HCT116 (cell line): ENCODE results near the gene BMP2K. TPM values are rescaled to one million over a fixed set of nuclear protein-coding genes. Genes with fewer than 3 reads are reported as not detected.

Experiments
- ATAC-seq: fragments of 200-7000 bp; cut with Tn5 transposase; 2 replicates; pipeline ENCODE4 v1.9.1; 2020; ENCODE audit warnings: mild to moderate bottlenecking, moderate library complexity
- BruUV-seq: library from RNA; stranded (reverse); fragments of 400-500 nt; replicated peaks from 2 replicates; lab custom pipeline; 2021; lab: Mats Ljungman, UMichigan
- CTCF ChIA-PET: fragments of 300-600 bp; sonication (Branson Sonifier 250); formaldehyde crosslinking; loops from one replicate; lab custom pipeline; 2021; ENCODE audit warnings: antibody characterized with exemption; lab: Charles Lee
- POLR2A ChIA-PET: fragments of 300-600, 350-600 bp; sonication (Branson Sonifier 250); formaldehyde crosslinking; loops from one replicate; lab custom pipeline; 2021; ENCODE audit warnings: antibody characterized with exemption; lab: Charles Lee
- RAD21 ChIA-PET, 2 experiments: fragments of 300-600 bp; sonication (Branson Sonifier 250); formaldehyde crosslinking; loops; one replicate each; lab custom pipeline; 2023; ENCODE audit warnings: low total read pairs in 2 of 2; ENCODE audit not compliant: uncharacterized antibody in 2 of 2, unreplicated experiment in 2 of 2, low non-redundant PET in 1 of 2; lab: Charles Lee
- DNase-seq: peaks from one replicate; pipeline ENCODE4 v3.0.0-alpha.2; 2010; ENCODE audit warnings: low read depth, low spot score
- H2AFZ ChIP-seq: fragments of 200-600 bp; shearing (Covaris generic), sonication (generic); 2 replicates; pipeline ENCODE4 v1.6.1; 2017; ENCODE audit warnings: low read depth, mixed run types, mixed read lengths, antibody characterized with exemption, low read length; ENCODE audit not compliant: poor library complexity, severe bottlenecking
- H3K27ac ChIP-seq: 2 replicates; pipeline ENCODE4 v1.5.1; 2012; ENCODE audit warnings: low read depth, low read length
- H3K27me3 ChIP-seq: fragments of 200-600 bp; sonication (generic); 2 replicates; pipeline ENCODE4 v1.6.1; 2016; ENCODE audit warnings: mixed run types, low read length, mixed read lengths; ENCODE audit not compliant: insufficient read depth
- H3K36me3 ChIP-seq, 2 experiments: fragments of 200-500 bp in 1 of 2; fragments of 200-600 bp in 1 of 2; sonication (Bioruptor generic) in 1 of 2; sonication (generic) in 1 of 2; 2 replicates each; pipeline versions ENCODE4 v1.5.1 to v1.6.1; 2014 to 2016; ENCODE audit warnings: low read length in 2 of 2, inconsistent platforms in 1 of 2, mixed read lengths in 1 of 2, mixed run types in 1 of 2; ENCODE audit not compliant: insufficient read depth in 2 of 2, control insufficient read depth in 1 of 2
- H3K4me1 ChIP-seq, 2 experiments: fragments of 200-600 bp in 1 of 2; sonication (generic) in 1 of 2; 2 replicates each; pipeline versions ENCODE4 v1.5.1 to v1.6.1; 2012 to 2017; ENCODE audit warnings: low read length in 2 of 2, inconsistent platforms in 1 of 2, mild to moderate bottlenecking in 1 of 2, mixed read lengths in 1 of 2, mixed run types in 1 of 2, moderate library complexity in 1 of 2; ENCODE audit not compliant: insufficient read depth in 2 of 2, control insufficient read depth in 1 of 2
- H3K4me2 ChIP-seq: fragments of 200-600 bp; sonication (generic); 2 replicates; pipeline ENCODE4 v1.6.1; 2017; ENCODE audit warnings: mixed run types, low read length, mixed read lengths
- H3K4me3 ChIP-seq, 2 experiments: fragments of 200-600 bp in 1 of 2; sonication (generic) in 1 of 2; replicated peaks in 1 of 2; 2 replicates each; pipeline ENCODE4 v1.5.1; 2011 to 2016; ENCODE audit warnings: low read length in 2 of 2, control low read depth in 1 of 2, low read depth in 1 of 2, mild to moderate bottlenecking in 1 of 2, mixed read lengths in 1 of 2, mixed run types in 1 of 2
- H3K79me2 ChIP-seq: fragments of 200-600 bp; sonication (generic); 2 replicates; pipeline ENCODE4 v1.6.1; 2017; ENCODE audit warnings: mild to moderate bottlenecking, mixed run types, low read length, moderate library complexity, mixed read lengths; ENCODE audit not compliant: insufficient read depth
- H3K9ac ChIP-seq: fragments of 200-600 bp; sonication (generic); 2 replicates; pipeline ENCODE4 v1.6.1; 2016; ENCODE audit warnings: low read length, mixed read lengths
- H3K9me2 ChIP-seq: fragments of 200-600 bp; sonication (generic), shearing (Covaris generic); 2 replicates; pipeline ENCODE4 v1.6.1; 2017; ENCODE audit warnings: mixed run types, mild to moderate bottlenecking, moderate library complexity; ENCODE audit not compliant: insufficient read depth
- H3K9me3 ChIP-seq, 2 experiments: fragments of 200-500 bp in 1 of 2; fragments of 200-600 bp in 1 of 2; sonication (Bioruptor generic) in 1 of 2; sonication (generic) in 1 of 2; 2 replicates each; pipeline ENCODE4 v1.6.1; 2014 to 2017; ENCODE audit warnings: low read length in 2 of 2, mixed read lengths in 2 of 2, inconsistent platforms in 1 of 2, low read depth in 1 of 2, mild to moderate bottlenecking in 1 of 2, mixed run types in 1 of 2, moderate library complexity in 1 of 2; ENCODE audit not compliant: control insufficient read depth in 1 of 2, insufficient read depth in 1 of 2
- H4K20me1 ChIP-seq: fragments of 200-600 bp; sonication (generic), shearing (Covaris generic); 2 replicates; pipeline ENCODE4 v1.6.1; 2017; ENCODE audit warnings: mixed run types, mild to moderate bottlenecking, moderate library complexity; ENCODE audit not compliant: insufficient read depth
- CEBPB ChIP-seq: IDR thresholded peaks from 2 replicates; pipeline ENCODE4 v1.6.1; 2012; ENCODE audit warnings: low read depth
- EZH2 ChIP-seq: fragments of 200-600 bp; sonication (generic); IDR thresholded peaks from 2 replicates; pipeline ENCODE4 v1.6.1; 2017; ENCODE audit warnings: antibody characterized with exemption, mixed run types
- EZH2phosphoT487 ChIP-seq: fragments of 200-600 bp; IDR thresholded peaks from 2 replicates; pipeline ENCODE4 v1.6.1; 2018; ENCODE audit warnings: antibody characterized with exemption, borderline replicate concordance
- FOSL1 ChIP-seq: IDR thresholded peaks from 2 replicates; pipeline ENCODE4 v1.6.1; 2012; ENCODE audit warnings: low read depth
- JUND ChIP-seq: IDR thresholded peaks from 2 replicates; pipeline ENCODE4 v1.6.1; 2012
- POLR2A ChIP-seq: IDR thresholded peaks from 2 replicates; pipeline ENCODE4 v1.7.0; 2011; ENCODE audit warnings: borderline replicate concordance; ENCODE audit not compliant: insufficient read depth, insufficient read length; ENCODE audit errors: extremely low read depth
- RAD21 ChIP-seq: IDR thresholded peaks from 2 replicates; pipeline ENCODE4 v1.6.1; 2012; ENCODE audit warnings: low read depth, mild to moderate bottlenecking
- SIN3A ChIP-seq: IDR thresholded peaks from 2 replicates; pipeline ENCODE4 v1.6.1; 2012; ENCODE audit warnings: low read depth
- SP1 ChIP-seq: IDR thresholded peaks from 2 replicates; pipeline ENCODE4 v1.6.1; 2012; ENCODE audit warnings: low read depth
- SRF ChIP-seq: IDR thresholded peaks from 2 replicates; pipeline ENCODE4 v1.6.1; 2012; ENCODE audit warnings: low read depth
- TCF7L2 ChIP-seq: IDR thresholded peaks from 2 replicates; pipeline ENCODE4 v1.7.0; 2011; ENCODE audit warnings: borderline replicate concordance, inconsistent platforms; ENCODE audit not compliant: insufficient read depth, insufficient read length; ENCODE audit errors: extremely low read depth
- YY1 ChIP-seq: IDR thresholded peaks from 2 replicates; pipeline ENCODE4 v1.6.1; 2011; ENCODE audit warnings: low read length, low read depth, moderate library complexity, mild to moderate bottlenecking; ENCODE audit not compliant: insufficient replicate concordance; ENCODE audit errors: extremely low read depth
- ZFX ChIP-seq: fragments of 450-650 bp; IDR thresholded peaks from 2 replicates; pipeline ENCODE4 v1.6.1; 2017
- ZNF274 ChIP-seq: fragments of 200-500 bp; sonication (Bioruptor generic); IDR thresholded peaks from 2 replicates; pipeline ENCODE4 v1.6.1; 2014; ENCODE audit warnings: mild to moderate bottlenecking, low read depth, low read length, inconsistent platforms
- intact Hi-C: fragments of 100-400 bp; cut with micrococcal nuclease; formaldehyde crosslinking; loops from 2 replicates; pipeline ENCODE4 v1.10.0; 2022
- total RNA-seq: library from RNA; stranded (reverse); gene quantifications from one replicate; pipeline ENCODE4 v1.2.1, GENCODE V29; 2021; ENCODE audit not compliant: unreplicated experiment
- TF ChIP-seq, protein P1 (sequence below), 3 experiments: fragments of 200-600 bp in 1 of 3; sonication (generic) in 1 of 3; IDR thresholded peaks in 2 of 3; conservative IDR thresholded peaks in 1 of 3; 2 replicates each; pipeline ENCODE4 v1.5.1; 2012 to 2017; ENCODE audit warnings: low read depth in 2 of 3, low read length in 2 of 3, antibody characterized with exemption in 1 of 3, borderline replicate concordance in 1 of 3, control low read depth in 1 of 3, mild to moderate bottlenecking in 1 of 3, mixed read lengths in 1 of 3, mixed run types in 1 of 3, moderate library complexity in 1 of 3; ENCODE audit not compliant: insufficient read depth in 1 of 3
- TF ChIP-seq, protein P2 (sequence below): IDR thresholded peaks from 2 replicates; pipeline ENCODE4 v1.6.1; 2012
- TF ChIP-seq, protein P3 (sequence below): IDR thresholded peaks from 2 replicates; pipeline ENCODE4 v1.6.1; 2012; ENCODE audit warnings: low read depth

BMP2K gene
- total RNA-seq, 1 experiment from 2014 or later, result 27.7 TPM

DNA sequence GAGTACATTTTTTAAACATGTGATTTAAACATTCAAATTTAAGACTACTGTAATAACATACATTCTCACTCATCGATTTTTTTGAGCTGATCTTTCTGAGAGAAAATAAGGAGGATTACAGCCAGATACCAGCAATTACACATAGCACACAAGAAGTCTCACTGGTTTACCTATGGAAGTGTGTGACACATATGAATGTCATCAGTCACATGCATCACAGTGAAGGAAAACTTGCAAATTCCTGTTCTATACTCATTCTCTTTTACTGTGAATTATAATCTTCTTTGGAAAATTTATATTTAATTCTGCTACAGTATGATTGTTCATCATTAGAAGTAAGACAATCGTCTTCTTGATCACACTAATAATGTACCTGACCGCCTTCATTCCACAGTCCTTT is 21.3 kb upstream of the BMP2K start:
- ChIA-PET RAD21 (no interaction called here), CTCF (no interaction called here), POLR2A (no interaction called here)
- Histone ChIP-seq H2AFZ (no peak overlapping the region), H3K4me1 (no peaks in the 10 kb centered on the region), H3K27me3 (no peaks in the 10 kb centered on the region), H3K4me3 (no peak overlapping the region), H3K9ac (no peak overlapping the region), H3K36me3 (no peaks in the 10 kb centered on the region), H4K20me1 (no peaks in the 10 kb centered on the region), H3K9me3 (no peaks in the 10 kb centered on the region), H3K27ac (no peak overlapping the region), H3K79me2 (no peaks in the 10 kb centered on the region), H3K9me2 (no peaks in the 10 kb centered on the region), H3K4me2 (no peak overlapping the region)
- no TSS peak for BruUV-seq
- intact Hi-C loops, result no loop called here
- TF ChIP-seq YY1 (no peak), TCF7L2 (no peak)
- ATAC-seq (no peak), DNase-seq (no peak)

DNA sequence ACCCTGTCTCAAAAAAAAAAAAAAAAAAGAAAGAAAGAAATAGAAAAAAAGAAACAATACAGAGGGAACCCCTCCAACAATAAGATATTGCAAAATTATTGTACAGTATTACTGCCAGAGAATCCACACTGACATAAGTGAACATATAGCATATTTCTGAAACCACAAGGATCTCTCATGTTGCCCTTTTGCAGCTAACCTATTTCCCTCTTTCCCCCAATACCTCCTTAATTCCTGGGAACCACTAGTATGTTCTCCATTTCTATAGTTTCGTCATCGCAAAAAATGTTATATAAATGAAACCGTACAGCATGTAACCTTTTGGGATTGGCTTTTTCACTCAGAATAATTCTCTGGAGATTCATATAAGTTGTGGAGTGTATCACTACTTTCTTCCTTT is 20.0 kb upstream of the BMP2K start:
- ATAC-seq (no peak), DNase-seq (no peak)
- H3K9me2 ChIP-seq, result no peaks in the 10 kb centered on the region
- no peak overlapping the region for H2AFZ ChIP-seq
- H3K27me3 ChIP-seq, result no peaks in the 10 kb centered on the region
- CTCF ChIA-PET, result interaction anchor here (1.1 kb wide), 1 partner anchor 9 kb away, joined by 3 read pairs; no protein-coding TSS in a partner anchor
- POLR2A ChIA-PET, result no interaction called here
- H3K36me3 ChIP-seq, result no peaks in the 10 kb centered on the region
- no peaks in the 10 kb centered on the region for H3K9me3 ChIP-seq
- no peak overlapping the region for H3K4me2 ChIP-seq
- RAD21 ChIA-PET, result no interaction called here
- H3K4me3 ChIP-seq, result no peak overlapping the region
- no peaks in the 10 kb centered on the region for H4K20me1 ChIP-seq
- no TSS peak for BruUV-seq
- no peak overlapping the region for H3K9ac ChIP-seq
- intact Hi-C loops, result no loop called here
- H3K27ac ChIP-seq, result no peak overlapping the region
- TF ChIP-seq FOSL1, result no peak
- no peak for TF ChIP-seq EZH2phosphoT487
- TF ChIP-seq RAD21, result no peak
- no peak for TF ChIP-seq EZH2
- TF ChIP-seq, protein P1, sequence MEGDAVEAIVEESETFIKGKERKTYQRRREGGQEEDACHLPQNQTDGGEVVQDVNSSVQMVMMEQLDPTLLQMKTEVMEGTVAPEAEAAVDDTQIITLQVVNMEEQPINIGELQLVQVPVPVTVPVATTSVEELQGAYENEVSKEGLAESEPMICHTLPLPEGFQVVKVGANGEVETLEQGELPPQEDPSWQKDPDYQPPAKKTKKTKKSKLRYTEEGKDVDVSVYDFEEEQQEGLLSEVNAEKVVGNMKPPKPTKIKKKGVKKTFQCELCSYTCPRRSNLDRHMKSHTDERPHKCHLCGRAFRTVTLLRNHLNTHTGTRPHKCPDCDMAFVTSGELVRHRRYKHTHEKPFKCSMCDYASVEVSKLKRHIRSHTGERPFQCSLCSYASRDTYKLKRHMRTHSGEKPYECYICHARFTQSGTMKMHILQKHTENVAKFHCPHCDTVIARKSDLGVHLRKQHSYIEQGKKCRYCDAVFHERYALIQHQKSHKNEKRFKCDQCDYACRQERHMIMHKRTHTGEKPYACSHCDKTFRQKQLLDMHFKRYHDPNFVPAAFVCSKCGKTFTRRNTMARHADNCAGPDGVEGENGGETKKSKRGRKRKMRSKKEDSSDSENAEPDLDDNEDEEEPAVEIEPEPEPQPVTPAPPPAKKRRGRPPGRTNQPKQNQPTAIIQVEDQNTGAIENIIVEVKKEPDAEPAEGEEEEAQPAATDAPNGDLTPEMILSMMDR (IDR thresholded peaks at IDR 0.05 in 2 of 3, conservative IDR thresholded peaks at IDR 0.05 in 1 of 3; ENCODE audit: borderline replicate concordance in 1 of 3, insufficient read depth in 1 of 3, low read depth in 2 of 3, low read length in 2 of 3), result no peak
- no peak for TF ChIP-seq SP1
- TF ChIP-seq YY1, result no peak
- TF ChIP-seq SRF, result no peak
- no peak for TF ChIP-seq CEBPB
- TF ChIP-seq POLR2A, result no peak
- TF ChIP-seq ZNF274, result no peak
- TF ChIP-seq, protein P2, sequence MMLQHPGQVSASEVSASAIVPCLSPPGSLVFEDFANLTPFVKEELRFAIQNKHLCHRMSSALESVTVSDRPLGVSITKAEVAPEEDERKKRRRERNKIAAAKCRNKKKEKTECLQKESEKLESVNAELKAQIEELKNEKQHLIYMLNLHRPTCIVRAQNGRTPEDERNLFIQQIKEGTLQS, result no peak
- TF ChIP-seq ZFX, result no peak
- TF ChIP-seq JUND, result no peak
- TF ChIP-seq SIN3A, result no peak
- TF ChIP-seq TCF7L2, result no peak
- TF ChIP-seq, protein P3, sequence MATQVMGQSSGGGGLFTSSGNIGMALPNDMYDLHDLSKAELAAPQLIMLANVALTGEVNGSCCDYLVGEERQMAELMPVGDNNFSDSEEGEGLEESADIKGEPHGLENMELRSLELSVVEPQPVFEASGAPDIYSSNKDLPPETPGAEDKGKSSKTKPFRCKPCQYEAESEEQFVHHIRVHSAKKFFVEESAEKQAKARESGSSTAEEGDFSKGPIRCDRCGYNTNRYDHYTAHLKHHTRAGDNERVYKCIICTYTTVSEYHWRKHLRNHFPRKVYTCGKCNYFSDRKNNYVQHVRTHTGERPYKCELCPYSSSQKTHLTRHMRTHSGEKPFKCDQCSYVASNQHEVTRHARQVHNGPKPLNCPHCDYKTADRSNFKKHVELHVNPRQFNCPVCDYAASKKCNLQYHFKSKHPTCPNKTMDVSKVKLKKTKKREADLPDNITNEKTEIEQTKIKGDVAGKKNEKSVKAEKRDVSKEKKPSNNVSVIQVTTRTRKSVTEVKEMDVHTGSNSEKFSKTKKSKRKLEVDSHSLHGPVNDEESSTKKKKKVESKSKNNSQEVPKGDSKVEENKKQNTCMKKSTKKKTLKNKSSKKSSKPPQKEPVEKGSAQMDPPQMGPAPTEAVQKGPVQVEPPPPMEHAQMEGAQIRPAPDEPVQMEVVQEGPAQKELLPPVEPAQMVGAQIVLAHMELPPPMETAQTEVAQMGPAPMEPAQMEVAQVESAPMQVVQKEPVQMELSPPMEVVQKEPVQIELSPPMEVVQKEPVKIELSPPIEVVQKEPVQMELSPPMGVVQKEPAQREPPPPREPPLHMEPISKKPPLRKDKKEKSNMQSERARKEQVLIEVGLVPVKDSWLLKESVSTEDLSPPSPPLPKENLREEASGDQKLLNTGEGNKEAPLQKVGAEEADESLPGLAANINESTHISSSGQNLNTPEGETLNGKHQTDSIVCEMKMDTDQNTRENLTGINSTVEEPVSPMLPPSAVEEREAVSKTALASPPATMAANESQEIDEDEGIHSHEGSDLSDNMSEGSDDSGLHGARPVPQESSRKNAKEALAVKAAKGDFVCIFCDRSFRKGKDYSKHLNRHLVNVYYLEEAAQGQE, result no peak
- no peaks in the 10 kb centered on the region for H3K4me1 ChIP-seq
- no peaks in the 10 kb centered on the region for H3K79me2 ChIP-seq
